PC-9 (cell line): ENCODE measurements around the gene CHRNE.

ENCODE experiments used
- EZH2 ChIP-seq: fragments of 200-600 bp; sonication (generic); IDR thresholded peaks from 2 replicates; pipeline ENCODE4 v1.8.0; 2017; ENCODE audit warnings: antibody characterized with exemption, low read depth
- TF ChIP-seq, protein P1 (sequence below): fragments of 200-600 bp; sonication (generic); conservative IDR thresholded peaks from 2 replicates; pipeline ENCODE4 v1.6.1; 2017; ENCODE audit warnings: mixed run types, antibody characterized with exemption, mild to moderate bottlenecking, moderate library complexity

GRCh38 chr17:4850246-4850645 is 52.7 kb downstream of the CHRNE start:
- TF ChIP-seq EZH2: no peak
- TF ChIP-seq, protein P1, sequence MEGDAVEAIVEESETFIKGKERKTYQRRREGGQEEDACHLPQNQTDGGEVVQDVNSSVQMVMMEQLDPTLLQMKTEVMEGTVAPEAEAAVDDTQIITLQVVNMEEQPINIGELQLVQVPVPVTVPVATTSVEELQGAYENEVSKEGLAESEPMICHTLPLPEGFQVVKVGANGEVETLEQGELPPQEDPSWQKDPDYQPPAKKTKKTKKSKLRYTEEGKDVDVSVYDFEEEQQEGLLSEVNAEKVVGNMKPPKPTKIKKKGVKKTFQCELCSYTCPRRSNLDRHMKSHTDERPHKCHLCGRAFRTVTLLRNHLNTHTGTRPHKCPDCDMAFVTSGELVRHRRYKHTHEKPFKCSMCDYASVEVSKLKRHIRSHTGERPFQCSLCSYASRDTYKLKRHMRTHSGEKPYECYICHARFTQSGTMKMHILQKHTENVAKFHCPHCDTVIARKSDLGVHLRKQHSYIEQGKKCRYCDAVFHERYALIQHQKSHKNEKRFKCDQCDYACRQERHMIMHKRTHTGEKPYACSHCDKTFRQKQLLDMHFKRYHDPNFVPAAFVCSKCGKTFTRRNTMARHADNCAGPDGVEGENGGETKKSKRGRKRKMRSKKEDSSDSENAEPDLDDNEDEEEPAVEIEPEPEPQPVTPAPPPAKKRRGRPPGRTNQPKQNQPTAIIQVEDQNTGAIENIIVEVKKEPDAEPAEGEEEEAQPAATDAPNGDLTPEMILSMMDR: no peak
